Endothelial cell of hepatic sinusoid (primary cell): ENCODE data around the gene TTLL5.
"Not testable (repeated sequence)": the region's sequence is repeated elsewhere in the genome, so short reads cannot be mapped to it uniquely, and the experiment has no call there.

Experiments
- in situ Hi-C: cut with HindIII; loops from 2 replicates; pipeline ENCODE4 v1.10.0; 2017; ENCODE audit warnings: low sequenced_read_pairs

Gene TTLL5

DNA sequence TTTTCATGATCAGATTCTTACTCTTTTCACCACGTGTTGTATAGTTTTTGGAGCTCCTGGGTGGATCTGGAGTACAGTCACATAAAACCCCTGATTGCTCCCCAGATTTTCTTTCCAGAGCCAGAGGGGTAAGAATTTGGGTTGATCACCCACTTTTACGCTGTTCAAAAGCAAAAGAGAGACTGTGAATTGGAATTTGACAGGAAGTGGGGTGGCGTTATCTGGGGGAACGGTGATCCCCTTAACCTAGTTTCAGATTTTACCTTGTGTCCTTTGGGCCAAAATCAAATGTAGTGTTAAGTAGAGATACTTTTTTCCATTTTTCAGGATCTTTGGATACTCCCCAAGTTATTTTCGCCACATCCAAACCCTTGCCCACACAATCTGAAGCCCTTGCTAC is 245.2 kb downstream of the TTLL5 start:
- in situ Hi-C loops: no loop called here

DNA sequence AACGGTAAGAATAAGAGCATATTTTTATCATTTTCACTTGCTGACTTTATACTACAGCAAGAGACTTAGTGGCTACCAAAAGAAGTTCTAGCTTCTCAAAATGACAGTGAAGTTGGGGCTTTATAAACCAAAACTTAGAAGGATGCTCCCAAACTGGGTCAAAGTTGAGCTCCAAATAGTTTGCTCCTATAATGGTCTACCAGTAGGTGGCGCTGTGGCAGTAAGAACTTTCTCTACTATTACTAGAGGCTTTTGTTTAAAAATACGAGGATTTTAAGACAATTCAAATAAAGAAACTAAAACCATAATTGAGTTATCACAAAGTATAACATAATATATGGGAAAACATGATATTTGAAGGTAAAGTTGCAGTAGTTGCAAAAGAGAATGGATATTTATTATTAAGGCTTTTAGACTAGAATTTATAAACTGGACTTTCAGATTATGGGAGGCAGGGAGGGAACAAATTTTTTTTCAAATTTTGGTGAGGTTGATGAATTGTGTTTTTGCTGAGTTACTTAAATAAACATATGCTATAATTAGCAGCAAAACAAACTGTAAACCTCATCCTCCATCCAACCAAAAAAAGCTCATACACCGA is 245.7 kb downstream of the TTLL5 start:
- in situ Hi-C loops: no loop called here

DNA sequence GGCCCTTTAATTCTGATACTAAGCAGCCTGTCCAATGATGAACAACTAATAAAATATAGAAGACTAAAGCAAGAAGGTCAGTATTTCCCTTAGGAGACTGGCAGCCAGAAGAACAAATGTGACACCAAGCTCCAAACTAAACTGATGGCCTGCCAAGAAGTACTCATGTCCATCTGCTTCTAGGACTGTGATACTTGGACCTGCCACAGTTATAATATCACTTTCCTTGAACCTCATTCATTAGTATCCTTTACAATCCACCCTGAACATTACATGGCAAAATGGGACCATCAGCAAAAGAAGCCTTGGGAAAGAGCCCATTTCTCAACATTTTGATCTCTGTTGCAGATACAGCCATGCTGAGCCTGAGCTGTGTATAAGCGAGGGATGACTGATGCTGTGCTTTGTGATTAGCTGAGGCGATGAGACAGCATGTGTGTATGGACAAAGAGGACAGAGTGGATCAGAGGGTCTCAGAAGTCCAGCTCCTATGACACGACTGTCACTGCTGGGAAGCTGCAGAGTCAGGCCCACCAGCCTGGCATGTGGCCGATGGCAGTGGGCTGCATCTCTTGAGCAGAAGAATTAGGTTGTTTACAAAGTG is 246.8 kb downstream of the TTLL5 start:
- in situ Hi-C loops: no loop called here

DNA sequence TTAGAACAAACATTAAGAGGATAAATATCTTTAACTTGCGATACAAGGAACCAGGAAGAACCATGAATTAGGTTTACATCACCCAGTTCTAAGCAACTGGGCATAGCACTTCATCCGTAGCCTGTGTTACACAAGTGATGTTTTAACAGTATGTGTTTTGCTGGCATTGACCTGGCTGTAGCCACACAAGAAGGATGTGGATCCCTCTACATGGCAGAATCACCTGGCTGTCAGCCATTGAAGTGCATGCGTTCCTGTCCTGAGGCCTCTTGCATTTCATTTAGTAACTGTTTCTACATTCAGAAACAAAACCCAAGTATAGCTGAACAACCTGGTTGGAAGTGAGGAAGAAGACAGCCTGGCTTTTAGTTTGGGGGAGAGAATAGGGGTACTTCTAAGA is 248.6 kb downstream of the TTLL5 start:
- in situ Hi-C loops: no loop called here

DNA sequence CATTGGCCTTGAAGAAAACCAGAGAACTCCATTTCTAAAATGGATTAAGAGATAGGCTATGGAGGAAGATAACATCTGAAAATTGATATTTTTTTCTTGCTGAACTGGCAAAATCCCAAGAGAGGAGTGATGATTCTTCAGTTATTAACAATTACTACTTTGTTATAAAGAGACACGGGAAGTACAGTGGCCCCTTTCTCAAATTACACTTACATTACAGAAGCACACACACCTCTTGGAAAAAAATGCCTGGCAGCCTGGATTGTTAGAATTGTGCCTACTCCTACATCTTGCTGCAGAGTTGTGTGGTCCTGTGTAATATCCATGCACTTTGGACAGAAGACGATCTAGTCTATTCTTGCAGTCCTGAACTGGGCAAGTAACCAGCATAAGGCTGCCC is 249.0 kb downstream of the TTLL5 start:
- in situ Hi-C loops: no loop called here

DNA sequence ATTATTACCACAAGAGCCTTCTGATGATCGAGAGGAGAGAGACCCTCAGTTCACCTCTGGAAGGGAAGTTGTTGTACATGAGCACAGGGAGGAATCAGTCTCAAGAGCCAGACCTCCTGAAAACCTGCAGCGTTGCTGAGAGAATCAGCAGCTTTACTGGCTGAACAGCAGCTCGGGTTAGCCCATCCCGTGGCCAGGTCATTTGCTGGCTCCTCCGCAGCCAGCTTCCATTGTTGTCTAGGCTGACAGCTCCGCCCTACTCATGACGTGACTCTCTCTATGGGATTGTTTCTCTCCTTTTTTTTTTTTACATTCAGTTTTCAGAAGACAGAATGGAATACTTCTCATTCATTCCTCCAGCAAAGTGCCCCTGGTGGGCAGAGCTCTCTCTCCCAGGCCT is 250.8 kb downstream of the TTLL5 start:
- in situ Hi-C loops: no loop called here

DNA sequence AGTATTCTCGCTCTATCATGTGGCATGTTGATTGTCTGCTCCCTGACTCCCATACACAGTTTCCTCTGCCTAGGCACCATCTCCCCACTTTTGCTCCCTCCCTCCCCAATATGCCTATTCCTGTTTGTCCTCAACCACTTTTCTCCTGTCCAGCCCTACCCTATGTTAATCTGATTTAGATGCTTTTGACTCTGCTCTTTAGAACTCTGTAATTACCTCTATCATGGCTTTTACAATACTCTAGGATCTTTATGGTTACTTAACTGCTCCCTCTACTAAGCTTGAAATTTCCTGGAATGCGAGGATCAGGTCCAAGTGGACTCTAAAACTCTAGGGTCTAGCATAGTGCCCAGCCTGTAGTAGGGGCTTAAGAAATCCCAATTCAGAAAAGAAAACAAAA is 252.1 kb downstream of the TTLL5 start:
- in situ Hi-C loops: no loop called here

DNA sequence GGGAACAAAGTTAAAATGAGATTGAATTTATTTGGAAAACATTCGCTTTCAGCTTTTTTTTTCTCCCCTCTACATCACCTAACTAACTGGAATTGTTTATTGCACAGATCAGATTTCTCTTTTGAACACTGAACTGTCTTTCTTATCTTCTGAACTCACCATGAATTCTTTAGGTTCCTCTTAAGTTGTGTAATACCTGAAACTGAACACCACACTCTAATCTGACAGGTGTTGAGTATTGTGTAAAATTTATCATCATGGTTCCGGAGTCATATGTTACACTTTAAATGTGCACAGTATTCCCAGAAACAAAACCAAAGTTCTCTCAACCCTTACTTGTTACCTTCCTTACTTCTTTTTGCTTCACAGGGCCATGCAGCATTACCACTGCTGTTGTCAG is 254.0 kb downstream of the TTLL5 start:
- in situ Hi-C loops: no loop called here

DNA sequence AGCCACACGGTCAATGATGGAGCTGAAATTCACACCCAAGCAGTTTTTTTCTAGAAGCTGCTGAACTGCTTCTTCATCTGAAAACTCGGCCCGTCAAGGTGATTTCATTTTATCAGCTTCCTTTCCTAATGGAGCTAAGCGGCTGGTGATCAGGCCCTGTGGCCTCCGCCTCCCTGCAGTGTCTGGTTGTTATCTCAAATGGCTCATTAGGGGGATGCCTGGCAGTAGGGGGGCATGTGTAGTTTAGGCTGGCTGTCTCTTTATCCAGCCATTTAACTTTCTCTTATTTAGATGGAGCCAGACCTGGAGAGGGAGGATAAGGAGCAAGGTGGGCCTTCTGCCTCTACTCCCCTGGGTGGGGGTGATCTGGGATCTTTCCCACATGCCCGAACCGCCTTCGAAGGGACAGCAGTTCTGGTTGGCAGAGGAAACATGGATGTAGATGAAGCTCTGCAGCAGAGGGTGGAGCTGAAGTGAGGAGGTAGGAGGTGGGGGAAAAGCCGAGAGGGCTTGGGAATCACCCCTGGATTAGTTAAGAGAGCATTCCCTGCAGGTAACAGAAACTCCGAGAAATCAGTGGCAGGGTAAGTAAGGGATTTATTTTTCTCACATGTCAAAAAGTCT is 256.4 kb downstream of the TTLL5 start:
- in situ Hi-C loops: no loop called here

DNA sequence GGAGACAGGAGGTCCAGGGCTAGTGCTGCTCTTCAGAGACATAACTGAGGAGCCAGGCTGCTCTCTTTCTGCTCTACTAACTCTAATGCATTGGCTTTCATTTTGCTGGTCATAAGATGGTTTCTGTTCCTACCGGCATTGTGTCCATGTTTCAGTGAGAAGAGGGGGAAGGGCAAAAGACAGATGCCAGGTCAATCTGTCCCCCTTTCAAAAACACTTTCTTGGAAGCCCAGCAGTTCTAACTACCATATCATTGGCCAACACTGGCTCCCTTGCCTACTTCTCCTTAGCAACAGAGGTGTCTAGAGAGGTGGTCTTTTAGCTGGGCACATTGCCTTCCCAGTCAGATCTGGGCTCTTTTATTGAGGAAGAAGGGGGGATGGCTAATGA is 256.9 kb downstream of the TTLL5 start:
- in situ Hi-C loops: no loop called here

DNA sequence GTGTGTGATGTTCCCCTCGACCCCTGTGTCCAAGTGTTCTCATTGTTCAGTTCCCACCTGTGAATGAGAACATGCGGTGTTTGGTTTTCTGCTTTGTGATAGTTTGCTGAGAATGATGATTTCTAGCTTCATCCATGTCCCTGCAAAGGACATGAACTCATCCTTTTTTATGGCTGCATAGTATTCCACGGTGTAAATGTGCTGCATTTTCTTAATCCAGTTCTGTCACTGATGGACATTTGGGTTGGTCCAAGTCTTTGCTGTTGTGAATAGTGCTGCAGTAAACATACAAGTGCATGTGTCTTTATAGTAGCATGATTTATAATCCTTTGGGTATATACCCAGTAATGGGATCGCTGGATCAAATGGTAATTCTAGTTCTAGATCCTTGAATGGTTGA is 259.4 kb downstream of the TTLL5 start:
- in situ Hi-C loops: not testable (repeated sequence)

DNA sequence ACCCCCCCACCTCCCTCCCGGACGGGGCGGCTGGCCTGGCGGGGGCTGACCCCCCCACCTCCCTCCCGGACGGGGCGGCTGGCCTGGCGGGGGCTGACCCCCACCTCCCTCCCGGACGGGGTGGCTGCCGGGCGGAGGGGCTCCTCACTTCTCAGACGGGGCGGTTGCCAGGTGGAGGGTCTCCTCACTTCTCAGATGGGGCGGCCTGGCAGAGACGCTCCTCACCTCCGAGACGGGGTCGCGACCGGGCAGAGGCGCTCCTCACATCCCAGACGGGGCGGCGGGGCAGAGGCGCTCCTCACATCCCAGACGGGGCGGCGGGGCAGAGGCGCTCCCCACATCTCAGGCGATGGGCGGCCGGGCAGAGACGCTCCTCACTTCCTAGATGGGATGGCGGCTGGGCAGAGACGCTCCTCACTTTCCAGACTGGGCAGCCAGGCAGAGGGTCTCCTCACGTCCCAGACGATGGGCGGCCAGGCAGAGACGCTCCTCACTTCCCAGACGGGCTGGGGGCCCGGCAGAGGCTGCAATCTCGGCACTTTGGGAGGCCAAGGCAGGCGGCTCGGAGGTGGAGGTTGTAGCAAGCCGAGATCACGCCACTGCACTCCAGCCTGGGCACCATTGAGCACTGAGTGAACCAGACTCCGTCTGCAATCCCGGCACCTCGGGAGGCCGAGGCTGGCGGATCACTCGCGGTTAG is 264.2 kb downstream of the TTLL5 start:
- in situ Hi-C loops: not testable (repeated sequence)

DNA sequence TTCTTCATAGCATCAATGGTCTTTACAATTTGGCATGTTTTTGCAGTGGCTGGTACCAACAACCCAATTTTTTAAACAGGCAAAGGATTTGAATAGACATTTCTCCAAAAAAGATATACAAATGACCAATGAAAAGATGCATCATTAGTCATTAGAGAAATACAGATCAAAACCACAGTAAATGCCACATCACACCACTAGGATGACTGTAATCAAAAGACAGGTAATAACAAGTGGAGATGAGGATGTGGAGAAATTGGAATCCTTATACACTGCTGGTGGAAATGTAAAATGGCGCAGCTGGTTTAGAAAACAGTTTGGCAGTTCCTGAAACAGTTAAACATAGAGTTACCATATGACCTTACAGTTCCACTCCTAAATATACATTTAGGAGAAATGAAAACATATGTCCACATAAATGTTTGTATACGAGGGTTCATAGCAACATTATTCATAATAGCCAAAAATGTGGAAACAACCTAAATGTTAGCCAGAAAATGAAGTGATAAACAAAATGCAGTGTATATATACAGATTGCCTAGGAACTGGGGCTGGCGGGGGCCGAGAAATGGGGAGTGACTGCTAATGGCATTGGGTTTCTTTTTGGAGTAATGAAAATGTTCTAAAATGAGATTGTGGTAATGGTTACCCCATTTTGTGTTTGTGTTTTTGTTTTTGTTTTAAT is 265.5 kb downstream of the TTLL5 start:
- in situ Hi-C loops: no loop called here

DNA sequence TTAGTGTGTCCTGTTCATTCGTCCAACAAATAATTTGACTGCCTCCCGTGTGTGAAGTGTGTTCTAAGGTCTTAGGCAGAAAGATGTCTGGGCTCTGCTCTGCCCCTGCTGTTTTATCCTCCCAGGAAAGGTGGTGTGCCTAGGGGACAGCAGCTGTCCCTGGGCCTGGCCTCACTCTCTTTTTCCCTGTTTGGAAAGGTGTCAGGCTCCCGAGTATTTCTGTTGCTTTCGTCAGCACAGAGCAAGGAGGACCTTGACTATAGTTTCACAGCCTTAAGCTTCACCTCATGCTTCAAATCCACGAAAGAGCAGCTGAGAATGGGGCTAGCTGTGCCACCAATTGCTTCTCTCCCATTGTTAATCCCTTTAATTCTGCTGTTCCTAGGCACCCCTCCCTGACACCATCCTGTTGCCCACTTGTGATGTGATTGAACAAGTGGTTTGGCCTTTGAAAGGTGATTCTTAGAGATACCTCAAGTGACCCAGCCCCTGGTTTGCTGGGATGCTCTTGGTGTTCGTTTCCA is 266.6 kb downstream of the TTLL5 start:
- in situ Hi-C loops: no loop called here

DNA sequence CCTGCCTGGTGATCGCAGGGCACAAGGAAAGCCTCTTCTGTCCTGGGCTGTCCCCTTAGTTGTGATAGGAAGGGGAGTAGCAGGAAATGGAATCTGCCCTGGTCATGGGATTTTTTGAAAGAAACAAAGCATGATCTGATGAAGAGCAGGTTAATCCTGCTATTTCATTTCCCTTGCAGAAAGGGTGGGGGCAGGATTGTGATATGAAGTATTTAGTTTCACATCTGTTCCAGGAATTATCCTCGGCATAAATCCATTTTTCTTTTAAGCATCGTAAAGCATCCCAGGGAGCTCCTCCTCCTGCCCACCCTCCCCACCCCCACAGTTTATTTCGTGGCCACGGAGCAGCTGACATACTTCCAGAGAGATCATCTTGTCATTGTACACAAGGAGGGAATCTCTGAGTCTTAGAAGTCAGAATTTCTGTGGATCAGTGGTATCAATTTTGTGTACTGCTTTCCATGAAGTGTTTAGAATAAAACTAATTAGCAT is 267.7 kb downstream of the TTLL5 start:
- in situ Hi-C loops: no loop called here

DNA sequence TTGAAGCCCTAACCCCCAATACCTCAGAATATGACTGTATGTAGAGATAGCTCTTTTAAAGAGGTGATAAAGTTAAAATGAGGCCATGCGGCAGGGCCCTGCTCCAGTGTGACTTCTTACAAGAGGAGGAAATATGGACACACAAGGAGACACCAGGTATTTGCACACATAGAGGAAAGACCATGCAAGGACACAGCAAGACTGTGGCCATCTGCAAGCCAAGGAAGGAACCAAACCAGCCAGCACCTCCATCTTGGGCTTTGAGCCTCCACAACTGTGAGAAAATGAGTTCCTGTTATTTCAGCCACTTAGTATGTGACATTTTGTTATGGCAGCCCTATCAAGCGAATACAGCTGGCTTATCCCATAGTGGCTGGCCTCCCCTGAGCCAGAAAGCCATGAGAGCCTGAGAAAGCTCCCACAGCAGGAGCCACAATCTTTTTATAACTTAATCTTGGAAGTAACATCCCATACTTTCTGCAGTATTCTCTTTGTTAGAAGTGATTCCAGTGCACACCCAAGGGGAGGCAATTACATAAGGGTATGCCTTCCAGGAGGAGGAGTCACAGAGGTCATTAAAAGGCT is 272.8 kb downstream of the TTLL5 start:
- in situ Hi-C loops: no loop called here

DNA sequence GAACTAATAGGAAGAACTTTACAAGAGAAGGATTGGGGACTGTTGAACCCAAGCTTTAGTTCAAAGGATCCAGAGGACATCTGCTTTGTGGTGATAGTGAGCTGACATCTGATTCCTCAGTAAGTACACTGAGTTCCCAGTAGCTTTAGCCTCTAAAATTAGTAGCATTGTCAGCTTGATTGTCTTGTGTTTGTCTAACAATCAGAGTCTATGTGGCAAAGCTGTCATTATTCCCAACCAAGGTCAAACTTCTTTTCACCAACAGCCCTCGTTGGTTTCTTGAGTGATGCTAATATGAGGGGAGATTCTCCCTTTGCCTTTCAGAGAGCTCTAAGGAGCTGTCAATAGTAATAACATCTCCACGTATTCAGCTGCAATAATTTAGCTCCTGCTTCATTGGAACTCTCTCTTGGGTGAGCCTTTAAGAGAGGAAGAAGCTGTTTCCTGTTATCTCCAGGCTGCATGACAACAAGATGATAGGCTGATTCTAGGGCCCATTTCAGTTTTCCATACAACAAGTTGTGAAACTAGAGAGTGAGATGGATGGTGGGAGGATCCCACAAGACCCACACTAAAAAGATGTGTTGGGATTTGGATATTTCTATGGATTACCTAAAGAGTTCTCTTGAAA is 274.1 kb downstream of the TTLL5 start:
- in situ Hi-C loops: no loop called here

DNA sequence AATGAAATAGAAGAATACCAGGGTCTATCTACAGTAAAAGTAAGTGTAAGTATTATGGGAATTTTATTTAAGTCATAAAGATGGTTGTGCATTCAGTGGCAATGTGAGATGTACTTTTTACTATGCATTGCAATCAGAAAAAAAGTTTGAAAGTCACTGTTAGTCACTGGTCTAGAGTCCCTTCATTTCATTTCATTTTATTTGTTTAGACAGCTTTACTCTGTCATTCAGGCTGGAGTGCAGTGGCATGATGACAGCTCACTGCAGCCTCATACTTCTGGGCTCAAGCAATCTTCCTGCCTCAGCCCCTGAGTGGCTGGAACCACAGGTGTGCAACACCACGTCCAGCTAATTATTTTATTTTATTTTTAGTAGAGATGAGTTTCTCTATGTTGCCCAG is 278.2 kb downstream of the TTLL5 start:
- in situ Hi-C loops: no loop called here

DNA sequence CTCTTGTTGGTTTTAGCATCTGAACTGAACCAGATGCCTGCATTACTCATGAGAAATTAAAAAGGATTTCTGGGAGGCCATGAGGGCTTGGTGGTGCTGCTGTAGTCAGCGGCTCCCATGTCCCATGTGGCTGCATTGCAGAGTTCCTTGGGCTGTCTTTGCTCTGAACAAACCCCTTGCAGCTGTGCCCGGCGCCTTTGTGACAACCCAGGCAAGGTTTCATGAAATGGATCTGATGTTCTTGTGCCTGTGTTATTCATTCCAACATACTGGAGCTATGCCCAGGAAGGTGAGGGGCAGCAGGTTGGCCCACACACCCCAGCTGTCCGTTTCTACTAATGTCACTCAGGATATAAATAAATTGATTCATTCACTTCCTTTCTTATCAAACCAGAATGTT is 280.0 kb downstream of the TTLL5 start:
- in situ Hi-C loops: no loop called here

DNA sequence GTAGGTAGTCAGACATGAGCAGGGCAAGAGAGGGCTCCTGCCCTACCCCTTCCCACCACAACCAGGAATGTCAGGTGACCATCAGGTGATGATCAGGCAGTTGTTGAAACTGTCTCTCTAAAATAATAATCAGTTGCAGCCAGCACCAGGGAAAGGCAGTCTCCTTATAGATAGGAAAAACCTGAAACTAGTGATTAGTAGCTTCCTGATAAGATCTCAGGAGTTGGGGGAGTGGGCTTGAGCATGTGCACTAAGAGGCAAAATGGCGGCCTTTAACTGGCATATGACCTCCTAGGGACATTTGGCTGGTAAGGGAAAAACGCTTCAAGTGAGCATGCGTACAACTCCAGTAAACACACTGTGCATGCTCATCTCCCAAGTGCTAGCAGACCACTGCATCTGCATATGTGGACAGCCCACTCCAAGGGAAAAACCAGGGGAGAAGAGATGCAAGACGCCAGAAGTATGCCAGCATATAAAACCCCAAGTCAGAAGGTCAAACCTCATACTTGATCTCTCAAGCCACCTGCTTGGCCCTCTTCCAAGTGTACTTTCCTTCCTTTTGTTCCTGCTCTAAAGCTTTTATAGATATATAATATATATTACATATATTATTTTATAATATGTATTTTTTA is 283.7 kb downstream of the TTLL5 start:
- in situ Hi-C loops: no loop called here
